ENCODE measurements around the gene HUS1.
"Not testable (repeated sequence)": the region's sequence is repeated elsewhere in the genome, so short reads cannot be mapped to it uniquely, and the experiment has no call there.

Gene HUS1

DNA sequence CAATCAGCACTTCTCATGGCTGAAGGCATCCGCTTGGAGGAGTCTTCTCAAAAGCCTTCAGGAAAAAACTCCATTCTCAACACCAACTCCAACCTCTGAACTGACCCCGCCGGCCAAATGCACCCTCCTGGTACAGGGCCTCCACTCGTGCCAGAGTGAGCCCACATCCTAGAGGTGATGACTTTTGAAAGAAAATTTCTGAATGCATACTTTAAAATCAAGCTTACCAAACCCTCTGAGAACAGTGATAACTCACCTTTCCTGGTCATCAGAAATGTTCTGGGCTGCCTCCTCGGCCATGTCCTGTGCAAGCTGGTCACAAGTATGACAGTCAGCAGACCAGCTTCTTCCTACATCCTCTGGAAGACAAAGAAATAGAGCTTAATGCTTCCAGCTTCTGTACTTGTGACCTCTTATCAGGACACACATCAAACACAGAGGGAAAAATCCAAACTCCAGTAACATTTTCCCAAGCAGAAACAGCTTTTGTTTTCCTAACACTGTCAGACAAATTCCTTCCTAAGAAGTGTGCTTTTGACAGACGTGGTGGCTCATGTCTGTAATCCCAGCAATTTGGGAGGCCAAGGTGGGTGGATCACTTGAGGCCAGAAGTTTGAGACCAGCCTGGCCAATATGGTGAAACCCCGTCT is 31.1 kb downstream of the HUS1 start, which contains the start of gene PKD1L1:
TSS of gene PKD1L1 (minus strand) at position 326 of the 650 bp plus-strand sequence. CDS start at position 300, 26 bp downstream.
- in situ Hi-C loops (cut with MboI; ENCODE audit: low pct_unique_long_range_greater_than_20kb, low sequenced_read_pairs) = loop anchor here (10.0 kb wide), 1 partner anchor 167 kb away; no protein-coding TSS in a partner anchor
- DNase-seq = no peak

DNA sequence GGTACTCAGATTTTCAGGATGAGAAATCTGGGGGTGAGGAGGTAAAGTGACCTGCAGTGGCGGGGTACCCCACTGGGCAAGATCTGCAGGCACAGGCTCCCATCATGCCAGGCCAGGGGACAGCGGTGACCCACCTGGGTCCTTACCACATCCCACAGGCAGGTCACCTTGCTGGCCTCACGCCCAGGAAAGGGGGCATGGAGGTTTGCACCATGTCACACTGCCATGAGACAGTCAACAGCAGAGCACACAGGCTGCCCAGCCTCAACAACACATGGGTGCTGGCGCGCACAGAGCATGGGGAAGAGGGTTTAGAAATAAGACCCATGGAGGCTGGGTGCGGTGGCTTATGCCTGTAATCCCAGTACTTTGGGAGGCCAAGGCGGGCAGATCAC is 32.1 kb downstream of the HUS1 start:
- no peak for DNase-seq
- in situ Hi-C loops (cut with MboI; ENCODE audit: low pct_unique_long_range_greater_than_20kb, low sequenced_read_pairs) = loop anchor here (10.0 kb wide), 1 partner anchor 167 kb away; no protein-coding TSS in a partner anchor

DNA sequence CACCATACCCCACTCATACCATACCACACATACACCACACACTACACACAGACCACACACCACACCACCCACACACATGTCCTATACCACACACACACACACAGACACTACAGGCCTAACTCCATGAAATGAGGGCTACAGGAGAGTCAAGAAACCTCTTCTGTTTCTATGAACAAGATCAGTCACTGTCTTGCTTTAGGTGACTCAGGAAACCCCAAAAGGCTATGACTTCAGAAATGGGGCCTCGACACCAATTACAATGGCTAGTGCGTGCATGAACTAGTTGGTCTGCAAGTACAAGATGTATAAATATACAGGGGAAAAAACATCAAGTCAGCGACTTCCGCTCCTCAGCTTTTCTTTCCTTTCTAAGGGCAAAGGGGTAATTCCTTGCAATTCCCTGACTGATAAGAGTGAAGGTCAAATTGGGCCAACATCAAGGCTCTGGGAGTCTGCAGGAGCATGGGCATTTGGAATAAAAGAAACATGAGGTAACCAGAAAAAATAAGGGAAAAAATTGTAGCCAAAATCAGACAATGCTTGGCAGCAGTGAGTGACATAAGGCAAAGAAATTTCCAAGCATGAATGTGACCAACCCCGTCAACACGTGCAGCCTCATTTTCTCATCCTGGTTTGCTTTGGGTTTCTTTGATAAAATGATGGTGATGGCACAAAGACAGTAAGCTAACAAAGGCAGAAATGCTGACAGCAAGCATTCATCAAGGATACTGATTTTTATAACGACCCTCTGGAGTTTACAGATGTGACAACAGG is 32.6 kb downstream of the HUS1 start:
- in situ Hi-C loops (cut with MboI; ENCODE audit: low pct_unique_long_range_greater_than_20kb, low sequenced_read_pairs) = loop anchor here (10.0 kb wide), 1 partner anchor 168 kb away; no protein-coding TSS in a partner anchor
- DNase-seq = no peak

DNA sequence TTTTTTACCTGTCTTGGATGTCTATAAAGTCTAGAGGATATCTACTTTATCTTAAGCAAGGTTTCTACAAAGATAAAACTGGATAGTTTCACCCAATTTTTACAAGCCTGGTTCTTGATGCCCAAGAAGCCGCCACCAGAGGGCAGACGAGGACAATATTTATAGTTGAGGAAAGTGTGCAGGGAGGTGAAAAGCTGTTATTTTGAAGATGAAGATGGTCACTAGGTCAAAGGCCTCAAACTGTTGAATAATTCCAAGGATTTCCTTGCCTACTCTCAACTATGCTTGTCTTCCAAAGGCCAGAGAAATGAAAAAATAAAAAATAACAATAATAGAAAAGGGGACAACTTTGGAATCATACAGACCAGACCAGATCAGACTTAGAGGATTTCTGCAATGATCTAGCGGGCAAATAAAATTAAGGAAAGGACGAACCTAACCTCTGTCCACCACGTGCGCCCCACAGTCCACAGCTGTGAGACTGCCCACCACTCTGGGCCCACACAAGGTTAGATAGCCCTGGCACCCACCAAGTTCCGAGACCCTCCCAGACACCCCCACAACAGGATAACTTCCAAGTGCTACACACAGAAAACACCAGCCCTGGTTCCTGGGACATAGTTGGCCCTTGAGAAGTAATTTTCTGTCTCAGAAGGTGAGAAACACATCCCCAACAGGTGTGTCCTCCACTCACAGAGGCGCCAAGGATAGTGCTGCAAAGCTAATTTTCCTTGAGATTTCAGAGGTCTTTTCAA is 34.0 kb downstream of the HUS1 start:
- in situ Hi-C loops (cut with MboI; ENCODE audit: low pct_unique_long_range_greater_than_20kb, low sequenced_read_pairs) = loop anchor here (10.0 kb wide), 1 partner anchor 169 kb away; no protein-coding TSS in a partner anchor
- DNase-seq = peak; percentile 64

DNA sequence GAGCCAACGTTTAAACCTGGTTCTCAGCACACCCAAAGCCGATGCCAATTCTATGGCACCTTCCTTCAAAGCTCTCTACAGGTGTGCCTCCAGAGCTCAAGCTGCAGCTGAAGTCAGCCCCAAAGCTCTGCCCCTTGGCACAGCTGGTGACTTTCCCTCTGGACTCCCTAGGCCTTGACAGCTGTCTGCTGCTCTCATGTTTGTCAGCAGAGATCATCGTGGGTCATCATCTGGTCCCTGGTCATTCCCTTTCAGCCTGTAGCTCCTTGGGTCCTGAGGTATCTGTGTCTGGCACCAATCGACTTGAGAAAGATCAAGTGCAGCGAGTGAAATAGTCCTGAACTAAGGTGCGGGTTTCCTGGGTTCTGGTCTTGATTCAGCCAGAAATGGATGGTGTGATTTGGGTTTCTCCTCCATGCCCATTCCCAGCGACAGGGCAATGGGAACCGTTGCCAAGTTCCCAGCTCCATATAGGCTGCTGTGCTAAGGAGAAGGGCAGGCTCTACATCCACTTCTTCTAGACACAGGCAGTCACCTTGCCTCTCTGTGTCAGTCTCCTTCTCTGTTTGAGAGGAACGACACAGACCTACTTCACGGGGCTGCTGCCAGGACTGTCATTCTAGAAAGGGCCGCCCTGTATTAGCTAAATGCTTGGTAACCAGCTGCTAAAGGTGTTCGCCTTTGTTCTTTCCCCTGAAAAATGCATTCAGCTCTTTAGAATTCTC is 34.7 kb downstream of the HUS1 start:
- in situ Hi-C loops (cut with MboI; ENCODE audit: low pct_unique_long_range_greater_than_20kb, low sequenced_read_pairs) = loop anchor here (10.0 kb wide), 1 partner anchor 170 kb away; no protein-coding TSS in a partner anchor
- no peak for DNase-seq

DNA sequence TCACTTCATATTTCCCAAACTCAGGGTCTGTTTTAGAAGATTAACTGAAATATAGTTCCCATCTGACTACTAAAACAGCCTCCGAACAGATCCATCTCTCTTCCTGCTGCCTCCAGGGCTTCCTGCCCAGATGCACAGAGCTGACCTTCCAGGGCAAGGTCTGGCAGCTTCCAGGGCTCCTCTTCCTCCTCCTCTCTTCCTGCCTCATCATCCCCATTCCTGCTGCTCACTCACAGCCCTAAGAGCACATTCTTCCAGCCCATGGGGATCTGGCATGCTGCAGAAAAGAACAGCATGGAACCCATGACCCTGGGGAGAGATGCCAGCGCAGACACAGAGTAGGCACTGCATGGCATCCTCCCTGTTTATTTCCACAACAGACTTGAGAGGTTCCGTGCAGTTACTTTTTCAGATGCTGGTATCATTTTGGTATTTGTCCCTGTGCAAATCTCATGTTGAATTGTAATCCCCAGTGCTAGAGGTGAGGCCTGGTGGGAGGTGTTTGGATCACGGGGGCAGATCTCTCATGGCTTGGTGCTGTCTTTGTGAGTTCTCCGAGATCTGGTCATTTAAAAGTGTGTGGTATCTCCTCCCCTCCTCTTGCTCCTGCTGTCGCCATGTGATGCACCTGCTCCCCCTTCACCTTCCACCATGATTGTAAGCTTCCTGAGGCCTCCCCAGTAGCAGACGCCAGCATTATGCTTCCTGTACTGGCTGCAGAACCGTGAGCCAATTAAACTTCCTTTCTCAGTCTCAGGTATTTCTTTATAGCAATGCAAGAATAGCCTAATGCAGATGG is 35.5 kb downstream of the HUS1 start:
- in situ Hi-C loops (cut with MboI; ENCODE audit: low pct_unique_long_range_greater_than_20kb, low sequenced_read_pairs) = loop anchor here (10.0 kb wide), 1 partner anchor 171 kb away; no protein-coding TSS in a partner anchor
- DNase-seq = no peak

DNA sequence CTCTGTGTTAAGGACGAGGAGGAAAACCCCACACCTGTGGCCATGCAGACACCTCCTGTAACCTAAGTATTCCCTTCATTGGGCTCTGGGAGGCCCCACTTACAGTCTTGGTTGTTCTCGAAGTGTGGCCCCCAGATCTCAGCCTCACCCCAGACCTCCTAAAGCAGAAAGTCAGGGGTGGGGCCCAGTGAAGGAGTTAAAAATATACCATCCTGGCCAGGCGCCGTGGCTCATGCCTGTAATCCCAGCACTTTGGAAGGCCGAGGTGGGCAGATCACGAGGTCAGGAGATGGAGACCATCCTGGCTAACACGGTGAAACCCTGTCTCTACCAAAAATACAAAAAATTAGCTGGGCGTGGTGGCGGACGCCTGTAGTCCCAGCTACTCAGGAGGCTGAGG is 36.8 kb downstream of the HUS1 start:
- in situ Hi-C loops (cut with MboI; ENCODE audit: low pct_unique_long_range_greater_than_20kb, low sequenced_read_pairs) = loop anchor here (10.0 kb wide), 1 partner anchor 172 kb away; no protein-coding TSS in a partner anchor
- DNase-seq = not testable (repeated sequence)

DNA sequence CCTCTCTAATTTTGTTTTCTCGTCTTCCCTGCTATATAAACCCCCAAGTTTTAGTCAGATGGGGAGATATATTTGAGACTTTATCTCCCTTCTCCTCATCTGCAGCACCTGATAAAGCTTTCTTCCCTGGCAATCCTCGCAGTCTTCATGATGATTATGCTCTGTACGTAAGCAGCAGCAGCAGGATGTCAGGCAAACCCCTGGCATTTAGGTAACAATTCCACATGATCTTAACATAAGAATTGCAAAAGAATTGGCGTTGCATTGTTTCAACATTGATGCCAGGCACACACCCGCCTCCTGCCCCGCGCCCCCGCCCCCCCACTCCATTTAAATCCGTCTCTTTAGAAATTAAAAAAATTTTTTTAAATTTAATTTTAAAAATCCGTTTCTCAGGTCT is 37.3 kb downstream of the HUS1 start:
- DNase-seq = no peak
- in situ Hi-C loops (cut with MboI; ENCODE audit: low pct_unique_long_range_greater_than_20kb, low sequenced_read_pairs) = loop anchor here (10.0 kb wide), 1 partner anchor 173 kb away; no protein-coding TSS in a partner anchor

DNA sequence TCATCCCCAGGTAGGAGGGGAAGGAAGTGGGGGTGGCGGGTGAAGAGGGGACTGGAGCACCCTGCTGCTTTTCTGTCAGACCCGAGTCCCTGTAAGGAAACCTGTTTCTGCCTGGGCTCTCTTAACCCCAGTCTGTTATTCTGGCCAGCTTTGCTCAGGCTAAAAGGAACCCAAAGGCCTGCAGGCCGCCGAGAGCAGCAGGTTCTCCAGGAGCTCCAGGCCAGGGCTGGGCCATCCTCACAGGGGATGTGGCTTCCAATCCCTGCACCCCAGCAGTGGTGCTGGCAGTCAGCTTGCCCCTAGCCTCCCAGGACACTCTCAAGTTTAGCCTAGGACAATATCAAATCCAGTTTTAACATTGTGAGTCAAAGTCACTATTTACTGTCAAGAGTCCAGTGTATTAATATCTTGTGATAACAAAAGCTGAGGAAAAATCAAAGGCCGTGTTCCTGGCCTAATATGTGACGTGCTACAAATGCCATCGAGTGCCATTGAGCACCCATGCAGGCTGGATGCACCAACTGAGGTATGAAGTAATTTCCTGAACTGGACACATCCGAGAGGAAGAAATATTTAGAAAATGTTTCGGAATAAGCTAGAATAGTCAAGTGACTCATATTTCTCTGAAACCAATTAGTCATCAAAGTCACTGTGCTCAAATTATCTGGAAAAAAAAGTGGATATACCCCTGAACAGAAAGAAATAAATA is 38.1 kb downstream of the HUS1 start:
- in situ Hi-C loops (cut with MboI; ENCODE audit: low pct_unique_long_range_greater_than_20kb, low sequenced_read_pairs) = loop anchor here (10.0 kb wide), 1 partner anchor 174 kb away; no protein-coding TSS in a partner anchor
- DNase-seq = no peak

DNA sequence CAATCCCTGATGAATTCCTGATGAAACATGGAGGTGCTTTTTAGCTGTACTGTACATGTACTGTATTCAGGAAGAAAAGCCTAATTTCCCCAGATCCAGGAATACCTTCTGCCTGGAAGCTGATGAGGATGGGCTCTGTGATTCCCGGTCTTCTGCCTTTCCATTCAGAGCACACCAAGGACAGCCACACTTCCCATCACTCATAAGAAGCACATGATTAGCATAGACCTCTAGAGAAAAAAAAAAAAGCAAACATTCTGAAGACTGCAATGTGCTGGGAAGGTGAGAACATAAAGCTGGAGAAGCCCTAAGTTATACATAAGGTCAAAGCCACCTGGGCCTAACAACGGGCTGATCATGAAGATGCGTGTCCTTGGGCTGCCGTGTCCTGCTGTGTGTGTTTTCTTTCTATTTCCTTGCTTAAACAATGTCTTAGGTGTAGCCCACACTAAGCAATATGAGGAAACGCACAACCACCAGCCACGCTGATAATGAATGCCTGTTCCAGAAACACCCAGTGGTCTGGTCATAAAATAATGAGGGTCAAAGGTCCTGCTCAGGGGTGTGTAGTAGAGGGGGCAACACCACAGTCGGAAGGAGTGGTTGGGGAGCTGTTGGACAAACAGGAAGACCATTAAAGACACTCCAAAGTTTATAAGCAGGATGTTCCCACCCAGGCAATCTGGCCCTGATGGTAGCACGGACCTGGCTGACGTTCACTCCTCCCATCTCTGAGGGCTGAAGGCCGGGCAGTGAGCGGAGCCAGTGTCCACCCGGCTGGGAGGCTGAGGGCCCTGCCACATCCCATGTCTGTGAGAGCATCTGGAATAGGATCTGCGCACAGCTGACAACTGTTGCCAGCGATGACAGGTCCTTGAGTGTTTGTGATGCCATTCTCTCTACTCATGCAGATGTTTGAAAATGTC is 39.1 kb downstream of the HUS1 start:
- in situ Hi-C loops (cut with MboI; ENCODE audit: low pct_unique_long_range_greater_than_20kb, low sequenced_read_pairs) = loop anchor here (10.0 kb wide), 1 partner anchor 174 kb away; no protein-coding TSS in a partner anchor
- no peak for DNase-seq

DNA sequence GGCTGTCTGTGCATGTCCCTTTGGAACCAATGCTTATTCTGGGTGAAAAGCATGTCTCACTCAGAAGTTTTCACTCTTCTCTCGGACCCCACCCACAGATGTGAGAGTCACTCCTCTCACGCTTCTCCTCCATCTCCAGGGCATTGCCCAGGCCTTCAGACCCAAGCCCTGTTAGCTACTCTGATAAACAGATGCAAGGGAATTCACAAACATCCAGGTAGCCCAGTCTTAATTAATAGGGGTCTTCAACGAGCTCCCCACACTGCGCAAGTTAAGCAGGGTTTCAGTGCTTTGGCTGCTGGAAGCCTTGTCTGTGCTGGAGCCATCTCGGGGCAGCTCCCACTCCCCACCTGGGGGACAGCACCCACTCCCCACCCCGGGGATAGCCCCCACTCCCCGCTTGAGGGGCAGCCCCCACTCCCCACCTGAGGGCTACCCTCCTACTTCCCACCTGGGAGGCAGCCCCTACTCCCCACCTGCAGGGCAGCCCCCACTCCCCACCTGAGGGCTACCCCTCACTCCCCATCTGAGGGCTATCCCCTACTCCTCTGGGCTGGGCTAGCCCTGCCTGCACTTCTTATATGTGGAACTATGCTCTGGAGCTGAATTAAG is 39.9 kb downstream of the HUS1 start:
- DNase-seq = no peak
- in situ Hi-C loops (cut with MboI; ENCODE audit: low pct_unique_long_range_greater_than_20kb, low sequenced_read_pairs) = loop anchor here (10.0 kb wide), 1 partner anchor 175 kb away; no protein-coding TSS in a partner anchor

DNA sequence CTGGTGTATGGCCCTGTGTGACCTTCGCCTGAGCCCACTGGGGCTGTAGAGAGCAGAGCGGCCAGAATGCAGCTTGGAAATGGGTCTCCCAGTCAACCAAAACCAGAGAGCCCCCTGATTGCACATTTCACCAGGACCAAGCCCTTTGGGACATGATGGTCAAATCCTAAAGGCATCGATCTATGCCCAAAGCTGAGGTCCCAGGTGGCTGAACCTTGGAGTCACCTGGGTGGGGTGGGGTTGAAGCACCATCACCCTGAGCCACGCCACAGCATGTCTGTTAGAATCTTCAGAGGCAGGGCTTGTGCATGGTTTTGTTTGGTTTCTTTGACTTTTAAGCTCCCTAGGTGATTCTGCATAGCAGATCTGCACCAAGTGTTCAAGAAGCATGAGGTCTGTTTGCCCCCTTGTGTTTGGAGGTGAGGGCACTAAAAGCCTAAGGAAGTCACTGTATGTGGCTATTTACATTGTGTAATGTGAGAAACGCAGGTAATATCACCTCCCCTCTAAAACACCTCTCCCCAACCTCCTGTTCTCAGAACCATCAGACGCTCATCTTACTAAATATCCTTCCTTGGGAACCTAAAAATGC is 40.7 kb downstream of the HUS1 start:
- DNase-seq = no peak
- in situ Hi-C loops (cut with MboI; ENCODE audit: low pct_unique_long_range_greater_than_20kb, low sequenced_read_pairs) = no loop called here

DNA sequence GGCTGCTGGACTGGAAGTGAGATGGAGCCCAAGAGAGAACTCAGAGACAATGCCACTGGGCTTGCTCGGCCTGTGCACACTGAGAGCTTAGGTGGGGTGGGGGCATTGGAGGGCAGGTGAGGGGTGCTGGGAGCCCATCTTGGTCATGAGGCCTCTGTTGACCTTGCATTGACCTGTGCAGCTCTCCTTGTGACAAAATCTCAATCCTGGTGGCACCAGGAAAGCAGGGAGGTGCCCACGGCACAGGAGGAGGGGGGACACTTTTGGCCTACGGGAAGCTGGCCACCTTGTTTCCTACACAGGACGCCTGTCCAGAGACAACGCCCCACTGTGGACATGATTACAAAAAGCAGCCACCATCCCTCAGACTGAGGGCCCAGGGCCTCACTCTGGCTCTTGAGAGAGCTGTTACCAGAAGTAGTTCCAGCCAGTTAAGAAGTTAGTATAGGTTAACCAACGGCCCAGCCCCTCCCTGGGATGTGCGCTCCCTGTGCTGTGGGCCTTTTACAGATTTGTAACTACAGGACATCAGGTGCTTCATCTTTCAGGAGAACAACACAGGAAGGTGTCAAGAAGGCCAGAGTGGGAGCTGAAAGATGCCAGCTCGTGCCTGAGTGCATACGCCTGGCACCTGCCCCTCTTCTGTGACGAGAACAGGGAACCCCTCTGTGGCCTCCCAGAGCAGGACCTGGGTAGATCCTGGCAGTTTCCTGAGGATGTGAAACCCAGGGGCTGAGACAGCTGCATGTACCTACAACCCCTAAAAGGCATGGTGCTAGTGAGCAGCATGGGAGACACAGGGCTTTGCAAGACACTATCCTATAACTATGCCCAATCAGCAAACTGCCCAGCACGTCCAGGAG is 41.5 kb downstream of the HUS1 start:
- in situ Hi-C loops (cut with MboI; ENCODE audit: low pct_unique_long_range_greater_than_20kb, low sequenced_read_pairs) = no loop called here
- no peak for DNase-seq

DNA sequence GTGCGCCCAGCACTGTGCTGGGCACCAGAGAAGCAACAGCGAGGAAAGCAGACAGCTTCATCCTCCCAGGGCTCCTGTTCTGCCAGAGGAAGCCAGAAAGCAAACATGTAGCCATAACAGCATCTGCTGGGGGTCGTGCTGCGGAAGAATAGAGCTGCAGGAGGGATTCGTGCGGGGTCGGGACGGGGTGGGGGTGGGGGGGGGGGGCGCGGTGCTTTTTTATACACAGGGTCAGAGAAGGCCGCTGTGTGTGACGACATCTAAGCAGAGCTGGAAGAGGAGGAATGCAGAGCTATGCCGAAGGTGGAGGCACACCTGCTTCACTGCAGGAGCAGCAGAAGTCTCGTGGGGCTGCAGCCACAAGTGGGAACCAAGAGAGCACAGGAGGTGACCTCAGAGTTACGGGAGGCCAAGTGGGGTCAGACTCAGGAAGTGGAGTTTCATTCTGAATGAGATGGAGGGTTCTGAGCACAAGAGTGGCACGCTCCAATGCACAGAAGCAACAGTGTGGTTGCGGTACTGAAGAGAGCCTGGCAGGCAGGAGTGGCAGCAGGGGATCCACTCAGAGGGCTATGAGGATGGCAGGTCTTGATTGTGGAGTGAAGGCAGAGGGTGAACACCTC is 42.2 kb downstream of the HUS1 start:
- peak; percentile 37 for DNase-seq
- in situ Hi-C loops (cut with MboI; ENCODE audit: low pct_unique_long_range_greater_than_20kb, low sequenced_read_pairs) = no loop called here

Data from KBM-7 (cell line).